Naive B cell (primary cell): Measurements from ENCODE around the gene GOLGA6A. TPM values are rescaled to one million over a fixed set of nuclear protein-coding genes. Genes with fewer than 3 reads are reported as not detected.
"Not testable (repeated sequence)": the region's sequence is repeated elsewhere in the genome, so short reads cannot be mapped to it uniquely, and the experiment has no call there.

Experiments used
- ATAC-seq, 2 donors: fragments of 150-1000 bp; cut with Tn5 transposase; 2 replicates each; pipeline ENCODE4 v1.10.0; 2021; ENCODE audit warnings: low read depth in 2 of 2, mild to moderate bottlenecking in 2 of 2, moderate library complexity in 2 of 2
- DNase-seq: peaks from one replicate; pipeline ENCODE4 v3.0.0; 2022
- H3K27ac Mint-ChIP-seq, 6 donors: one replicate each; pipeline ENCODE4 v1.8.0; 2020 to 2022; ENCODE audit warnings: mild to moderate bottlenecking in 6 of 6, mixed read lengths in 6 of 6, moderate library complexity in 5 of 6, inconsistent platforms in 2 of 6
- H3K27me3 Mint-ChIP-seq, 3 donors: one replicate each; pipeline ENCODE4 v1.8.0; 2021 to 2022; ENCODE audit warnings: mixed read lengths in 3 of 3, mild to moderate bottlenecking in 1 of 3
- H3K36me3 Mint-ChIP-seq, 2 donors: one replicate each; pipeline ENCODE4 v1.8.0; 2020 to 2022; ENCODE audit warnings: mixed read lengths in 2 of 2, inconsistent platforms in 1 of 2, mild to moderate bottlenecking in 1 of 2
- H3K4me1 Mint-ChIP-seq, 3 donors: one replicate each; pipeline ENCODE4 v1.8.0; 2020 to 2022; ENCODE audit warnings: mixed read lengths in 3 of 3, inconsistent platforms in 1 of 3, mild to moderate bottlenecking in 1 of 3, moderate library complexity in 1 of 3
- H3K4me3 Mint-ChIP-seq, 8 donors: one replicate each; pipeline ENCODE4 v1.8.0; 2020 to 2022; ENCODE audit warnings: mild to moderate bottlenecking in 8 of 8, mixed read lengths in 8 of 8, moderate library complexity in 8 of 8, inconsistent platforms in 2 of 8
- H3K9me3 Mint-ChIP-seq, 7 donors: one replicate each; pipeline ENCODE4 v1.8.0; 2020 to 2022; ENCODE audit warnings: mixed read lengths in 7 of 7, mild to moderate bottlenecking in 5 of 7, inconsistent platforms in 2 of 7, moderate library complexity in 1 of 7
- polyA plus RNA-seq, 6 donors: library from polyadenylated mRNA; unstranded; fragments of 300-500 nt; fragmentation: Illumina TruSeq; gene quantifications; one replicate each; pipeline ENCODE4 v1.2.3, GENCODE V29; 2021; ENCODE audit warnings: low read depth in 6 of 6

The GOLGA6A gene
- polyA plus RNA-seq, 6 donors from 2014 or later = 0.09 TPM; not detected in 5

DNA sequence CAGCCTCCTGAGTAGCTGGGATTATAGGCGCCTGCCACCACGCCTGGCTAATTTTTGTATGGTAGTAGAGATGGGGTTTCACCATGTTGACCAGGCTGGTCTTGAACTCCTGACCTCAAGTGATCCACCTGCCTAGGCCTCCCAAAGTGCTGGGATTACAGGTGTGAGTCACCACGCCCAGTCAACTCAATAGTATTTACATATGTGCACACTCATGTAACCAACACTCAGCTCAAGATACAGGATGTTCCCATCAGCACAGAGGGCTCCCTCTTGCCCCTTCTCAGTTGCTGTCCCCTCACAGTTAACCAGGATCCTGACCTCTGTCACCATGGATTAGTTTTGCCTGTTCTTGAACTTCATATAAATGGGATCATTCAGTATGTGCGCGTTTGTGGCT is 26.0 kb downstream of the GOLGA6A start:
- H3K4me3 Mint-ChIP-seq, DNase-seq, ATAC-seq, H3K9me3 Mint-ChIP-seq: not testable (repeated sequence)
- H3K36me3 Mint-ChIP-seq = peaks cover 12 to 13% of the 10 kb centered on the region in 2 donors
- H3K4me1 Mint-ChIP-seq = peaks cover 8 to 13% (median 10%) of the 10 kb centered on the region in 3 donors
- peak overlapping the region in 1 of 6 donors; percentile 64 for H3K27ac Mint-ChIP-seq
- H3K27me3 Mint-ChIP-seq = peaks cover 0 to 15% (median 7%) of the 10 kb centered on the region in 3 donors

DNA sequence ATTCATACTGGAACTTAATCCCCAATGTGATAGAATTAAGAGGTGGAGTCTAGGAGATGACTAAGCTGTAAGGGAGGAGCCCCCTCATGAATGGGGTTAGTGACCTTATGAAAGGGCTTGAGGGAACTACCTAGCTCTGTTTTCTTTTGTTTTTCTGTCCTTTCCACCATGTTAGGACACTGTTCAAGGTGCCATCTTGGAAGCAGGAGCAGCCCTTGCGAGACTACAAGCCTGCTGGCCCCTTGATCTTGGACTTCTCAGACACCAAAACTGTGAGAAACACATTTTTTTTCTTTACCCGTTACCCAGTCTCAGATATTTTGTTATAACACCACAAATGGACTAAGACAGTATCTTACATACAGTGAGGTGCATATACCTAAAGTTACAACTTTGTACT is 26.5 kb downstream of the GOLGA6A start:
- H3K4me3 Mint-ChIP-seq = peak overlapping the region in 1 of 8 donors; percentile 21
- H3K9me3 Mint-ChIP-seq = peaks cover 0 to 6% (median 0%) of the 10 kb centered on the region in 7 donors
- H3K27me3 Mint-ChIP-seq = peaks cover 0 to 15% (median 7%) of the 10 kb centered on the region in 3 donors
- peaks cover 12 to 13% of the 10 kb centered on the region in 2 donors for H3K36me3 Mint-ChIP-seq
- H3K4me1 Mint-ChIP-seq = peaks cover 8 to 13% (median 10%) of the 10 kb centered on the region in 3 donors
- ATAC-seq = no peak
- DNase-seq = no peak
- H3K27ac Mint-ChIP-seq = no peak overlapping the region

DNA sequence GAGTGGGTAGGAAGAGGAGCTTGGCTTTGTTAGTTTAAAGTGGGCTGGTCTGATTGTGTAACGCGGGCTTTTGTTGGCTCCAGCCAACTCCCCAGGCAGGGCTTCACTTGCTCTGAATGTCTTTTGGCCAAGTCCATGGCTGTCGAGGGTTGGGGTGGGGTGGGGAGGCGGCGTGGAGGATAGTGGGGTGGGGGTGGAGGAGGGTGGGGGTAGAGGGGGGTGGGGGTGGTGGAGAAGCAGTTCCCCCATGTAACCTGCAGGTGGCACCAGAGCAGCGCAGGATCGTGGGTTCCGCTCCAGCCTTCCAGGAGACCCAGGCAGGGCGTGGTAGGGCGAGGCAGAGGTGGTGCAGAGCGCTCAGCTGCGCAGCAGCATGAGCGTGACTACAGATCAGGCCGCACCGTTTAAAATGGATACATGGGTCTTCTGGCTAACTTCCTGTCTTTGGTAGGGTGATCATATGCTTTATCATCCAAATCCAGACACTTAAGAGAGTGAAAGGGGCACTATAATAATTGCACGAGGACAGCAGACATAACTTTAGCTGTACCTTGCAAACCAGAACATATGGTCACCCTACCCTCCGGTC is 28.3 kb downstream of the GOLGA6A start:
- Mint-ChIP-seq H3K27me3 (peaks cover 0 to 10% (median 7%) of the 10 kb centered on the region in 3 donors), H3K9me3 (peaks cover 0 to 2% (median 0%) of the 10 kb centered on the region in 7 donors), H3K36me3 (peaks cover 12 to 13% of the 10 kb centered on the region in 2 donors), H3K4me1 (peaks cover 8 to 13% (median 10%) of the 10 kb centered on the region in 3 donors), H3K4me3 (peak overlapping the region in 4 of 8 donors; percentile 10 to 81 (median 53)), H3K27ac (peak overlapping the region in 3 of 6 donors; percentile 33 to 56 (median 54))
- ATAC-seq (peak; percentile 88 to 99), DNase-seq (peak; percentile 50)

DNA sequence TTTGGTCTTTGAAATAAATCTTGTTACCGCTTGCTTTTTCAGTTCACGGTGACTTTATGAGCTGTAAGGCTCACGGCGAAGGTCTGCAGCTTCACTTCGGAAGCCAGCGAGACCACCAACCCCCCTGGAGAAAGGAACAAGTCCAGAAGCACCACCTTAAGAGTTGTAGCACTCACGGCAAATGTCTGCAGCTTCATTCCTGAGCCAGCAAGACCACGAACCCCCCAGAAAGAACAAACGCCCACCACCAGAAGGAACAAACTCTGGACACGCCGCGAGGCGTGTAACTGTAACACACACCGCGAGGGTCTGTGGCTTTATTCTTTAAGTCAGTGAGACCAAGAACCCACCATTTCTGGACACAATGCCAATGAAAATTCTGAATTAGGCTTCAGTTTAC is 28.8 kb downstream of the GOLGA6A start:
- H3K27ac Mint-ChIP-seq = no peak overlapping the region
- H3K27me3 Mint-ChIP-seq = peaks cover 0 to 9% (median 6%) of the 10 kb centered on the region in 3 donors
- peaks cover 0 to 2% (median 0%) of the 10 kb centered on the region in 7 donors for H3K9me3 Mint-ChIP-seq
- H3K36me3 Mint-ChIP-seq = peaks cover 9 to 12% of the 10 kb centered on the region in 2 donors
- no peak for ATAC-seq
- peak overlapping the region in 2 of 8 donors; percentile 29 to 47 for H3K4me3 Mint-ChIP-seq
- no peak for DNase-seq
- peaks cover 8 to 13% (median 10%) of the 10 kb centered on the region in 3 donors for H3K4me1 Mint-ChIP-seq

DNA sequence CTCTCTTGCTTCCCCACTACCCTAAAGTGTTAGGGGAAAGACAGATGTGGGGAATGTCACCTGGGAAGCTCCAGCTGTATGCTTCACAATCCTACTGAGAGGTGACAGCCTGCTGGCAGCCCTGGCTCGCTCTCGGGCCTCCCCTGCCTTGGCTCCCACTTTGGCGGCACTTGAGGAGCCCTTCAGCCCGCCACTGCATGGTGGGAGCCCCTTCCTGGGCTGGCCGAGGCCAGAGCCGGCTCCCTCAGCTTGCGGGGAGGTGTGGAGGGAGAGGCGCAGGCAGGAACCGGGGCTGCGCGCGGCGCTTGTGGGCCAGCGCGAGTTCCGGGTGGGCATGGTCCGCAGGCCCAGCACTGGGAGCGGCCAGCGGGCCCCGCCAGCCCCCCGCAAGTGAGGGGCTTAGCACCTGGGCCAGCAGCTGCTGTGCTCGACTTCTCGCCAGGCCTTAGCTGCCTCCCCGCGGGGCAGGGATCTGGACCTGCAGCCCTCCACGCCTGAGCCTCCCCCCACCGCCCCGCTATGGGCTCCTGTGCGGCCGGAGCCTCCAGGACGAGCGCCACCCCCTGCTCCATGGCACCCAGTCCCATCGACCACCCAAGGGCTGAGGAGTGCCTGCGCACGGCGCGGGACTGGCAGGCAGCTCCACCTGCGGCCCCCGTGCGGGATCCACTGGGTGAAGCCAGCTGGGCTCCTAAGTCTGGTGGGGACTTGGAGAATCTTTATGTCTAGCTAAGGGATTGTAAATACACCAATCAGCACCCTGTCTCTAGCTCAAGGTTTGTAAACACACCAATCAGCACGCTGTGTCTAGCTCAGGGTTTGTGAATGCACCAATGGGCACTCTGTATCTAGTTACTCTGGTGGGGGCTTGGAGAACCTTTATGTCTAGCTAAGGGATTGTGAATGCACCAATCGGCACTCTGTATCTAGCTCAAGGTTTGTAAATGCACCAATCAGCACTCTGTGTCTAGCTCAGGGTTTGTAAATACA is 29.8 kb downstream of the GOLGA6A start:
- not testable (repeated sequence) for H3K4me3 Mint-ChIP-seq, H3K36me3 Mint-ChIP-seq, H3K27me3 Mint-ChIP-seq, ATAC-seq, H3K9me3 Mint-ChIP-seq, H3K27ac Mint-ChIP-seq, DNase-seq
- peaks cover 13 to 21% (median 16%) of the 10 kb centered on the region in 3 donors for H3K4me1 Mint-ChIP-seq

DNA sequence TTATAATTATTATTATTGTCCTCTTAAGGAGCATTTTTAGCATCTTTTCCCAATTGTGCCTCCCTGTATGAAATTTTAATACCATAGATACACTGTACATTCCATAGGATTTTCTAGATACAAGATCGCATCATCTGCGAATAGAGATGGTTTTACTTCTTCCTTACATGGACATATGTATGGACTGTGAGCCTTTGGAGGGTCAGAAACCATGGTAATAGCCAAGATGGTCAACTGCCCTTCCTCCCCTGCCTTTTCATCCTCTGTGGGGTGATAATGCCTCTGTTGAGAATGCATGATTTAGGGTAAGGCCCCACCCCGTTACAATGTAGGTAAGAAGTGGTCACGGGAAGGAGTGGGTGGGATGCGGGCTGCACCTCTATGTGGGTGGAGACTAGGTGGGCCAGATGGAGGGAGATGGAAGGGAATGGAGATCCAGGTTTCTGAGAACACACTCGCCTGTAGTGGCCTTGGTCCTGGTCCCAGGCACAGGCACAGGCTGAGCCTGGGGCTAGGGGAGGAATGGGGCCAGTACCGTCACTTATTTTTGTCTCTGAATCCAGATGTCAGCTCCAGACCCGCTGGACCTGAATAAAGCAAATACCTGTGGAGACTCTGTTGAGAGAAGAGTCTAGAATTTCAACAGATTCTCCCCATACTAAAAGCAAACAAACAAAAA is 31.7 kb downstream of the GOLGA6A start:
- Mint-ChIP-seq H3K4me1 (peaks cover 13 to 21% (median 16%) of the 10 kb centered on the region in 3 donors), H3K9me3 (no peaks in the 10 kb centered on the region), H3K27ac (no peak overlapping the region), H3K36me3 (no peaks in the 10 kb centered on the region), H3K4me3 (no peak overlapping the region), H3K27me3 (no peaks in the 10 kb centered on the region)
- no peak for DNase-seq
- no peak for ATAC-seq

DNA sequence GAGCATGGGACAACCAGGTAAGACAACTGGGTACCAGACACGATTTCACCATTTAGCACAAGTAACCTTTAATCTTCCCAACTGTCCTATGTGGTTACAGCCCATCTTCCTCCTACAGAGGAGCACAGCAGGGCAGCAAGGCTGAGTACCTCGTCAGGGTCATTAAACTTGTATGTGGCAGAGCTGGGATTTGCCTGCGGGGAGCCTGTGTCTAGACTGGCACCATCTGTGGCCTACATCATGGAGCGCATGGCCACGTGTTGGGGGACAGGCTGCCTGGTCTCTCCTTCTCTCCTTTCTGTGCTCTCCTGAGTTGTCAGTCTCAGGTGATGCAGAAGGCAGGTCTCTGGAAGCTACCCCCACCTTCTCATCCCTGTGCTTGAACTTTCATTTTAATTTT is 32.2 kb downstream of the GOLGA6A start:
- H3K9me3 Mint-ChIP-seq = no peaks in the 10 kb centered on the region
- no peak overlapping the region for H3K4me3 Mint-ChIP-seq
- no peaks in the 10 kb centered on the region for H3K36me3 Mint-ChIP-seq
- H3K4me1 Mint-ChIP-seq = peaks cover 13 to 21% (median 16%) of the 10 kb centered on the region in 3 donors
- H3K27ac Mint-ChIP-seq = peak overlapping the region in 1 of 6 donors; percentile 54
- DNase-seq = no peak
- no peak for ATAC-seq
- H3K27me3 Mint-ChIP-seq = no peaks in the 10 kb centered on the region

DNA sequence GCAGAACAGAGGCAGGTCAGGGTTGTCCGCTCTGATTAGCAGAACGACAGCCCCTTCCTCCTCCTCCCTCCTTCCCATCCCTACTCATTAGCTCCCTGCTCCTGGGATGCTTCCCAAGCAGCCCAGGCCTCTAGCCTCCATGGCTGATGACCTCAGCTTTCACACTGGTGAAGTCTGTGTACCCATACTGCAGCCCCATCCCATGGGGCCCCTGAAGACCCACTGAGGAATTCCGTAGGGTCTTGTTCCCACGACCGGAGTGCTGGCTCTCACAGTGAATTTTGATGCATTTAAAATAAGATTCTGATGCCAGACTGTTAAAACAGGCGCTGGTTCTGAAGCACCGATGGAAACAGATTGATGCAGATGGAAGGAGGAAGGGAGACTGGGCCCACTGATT is 36.1 kb downstream of the GOLGA6A start:
- Mint-ChIP-seq H3K27me3 (no peaks in the 10 kb centered on the region), H3K4me1 (peaks cover 6 to 8% (median 7%) of the 10 kb centered on the region in 3 donors), H3K36me3 (no peaks in the 10 kb centered on the region), H3K27ac (no peak overlapping the region), H3K4me3 (peak overlapping the region in 1 of 8 donors; percentile 25), H3K9me3 (no peaks in the 10 kb centered on the region)
- ATAC-seq = no peak
- no peak for DNase-seq

DNA sequence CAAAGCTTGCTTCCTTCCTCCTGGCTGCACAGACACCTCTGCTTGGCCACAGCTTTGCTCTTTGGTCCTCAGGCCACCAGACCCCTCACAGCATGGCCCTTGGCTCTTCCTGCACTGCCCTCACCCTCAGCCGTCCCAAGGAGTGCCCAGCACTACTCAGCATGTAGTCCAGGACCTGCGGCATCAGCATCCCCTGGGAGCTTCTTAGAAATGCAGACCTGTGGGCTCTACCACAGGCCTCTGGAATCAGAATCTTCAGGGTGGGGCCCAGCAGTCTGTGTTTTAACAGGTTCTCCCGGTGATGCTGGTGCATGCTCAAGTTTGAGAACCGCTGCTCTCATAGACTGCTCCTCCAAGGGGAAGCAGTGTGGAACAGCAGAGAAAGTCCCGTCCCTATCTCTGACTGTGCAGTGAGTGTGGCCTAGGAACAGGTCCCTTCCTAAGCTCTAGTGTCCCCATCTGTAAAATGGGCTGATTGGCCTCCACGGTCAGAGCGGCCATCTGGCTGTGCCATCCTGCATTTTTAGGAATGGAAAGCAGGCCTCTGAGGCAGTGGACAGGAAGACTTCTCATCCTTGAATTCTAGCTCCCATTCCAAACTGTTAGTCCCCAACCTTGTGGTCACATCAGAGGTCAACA is 36.6 kb downstream of the GOLGA6A start:
- H3K4me3 Mint-ChIP-seq = peak overlapping the region in 1 of 8 donors; percentile 72
- peak overlapping the region in 1 of 6 donors; percentile 66 for H3K27ac Mint-ChIP-seq
- ATAC-seq (no peak), DNase-seq (no peak)
- H3K36me3 Mint-ChIP-seq = no peaks in the 10 kb centered on the region
- H3K4me1 Mint-ChIP-seq = peaks cover 6 to 8% (median 7%) of the 10 kb centered on the region in 3 donors
- no peaks in the 10 kb centered on the region for H3K9me3 Mint-ChIP-seq
- no peaks in the 10 kb centered on the region for H3K27me3 Mint-ChIP-seq

DNA sequence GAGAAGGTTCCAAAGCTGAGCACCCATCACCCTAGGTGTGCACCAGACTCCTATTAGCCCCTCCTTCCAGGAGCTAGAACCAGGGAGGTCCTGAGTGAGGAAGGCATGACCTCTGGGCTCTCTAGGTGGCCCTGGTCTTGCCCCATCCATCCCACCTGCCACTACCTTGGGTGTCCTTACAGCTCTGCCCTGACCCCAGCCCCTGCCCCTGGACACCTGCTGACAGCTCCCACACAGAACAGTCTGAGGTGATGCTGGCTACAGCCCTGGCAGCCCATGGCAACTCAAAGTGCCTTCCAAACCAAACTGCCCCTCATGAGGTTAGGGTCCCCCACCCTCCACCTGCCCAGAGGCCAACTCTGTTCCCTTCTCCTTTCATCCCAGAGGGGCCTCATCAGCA is 37.2 kb downstream of the GOLGA6A start:
- H3K9me3 Mint-ChIP-seq = no peaks in the 10 kb centered on the region
- DNase-seq = no peak
- peak overlapping the region in 1 of 8 donors; percentile 72 for H3K4me3 Mint-ChIP-seq
- no peaks in the 10 kb centered on the region for H3K36me3 Mint-ChIP-seq
- peaks cover 6 to 8% (median 7%) of the 10 kb centered on the region in 3 donors for H3K4me1 Mint-ChIP-seq
- H3K27me3 Mint-ChIP-seq = no peaks in the 10 kb centered on the region
- ATAC-seq = no peak
- H3K27ac Mint-ChIP-seq = peak overlapping the region in 2 of 6 donors; percentile 66 to 81

DNA sequence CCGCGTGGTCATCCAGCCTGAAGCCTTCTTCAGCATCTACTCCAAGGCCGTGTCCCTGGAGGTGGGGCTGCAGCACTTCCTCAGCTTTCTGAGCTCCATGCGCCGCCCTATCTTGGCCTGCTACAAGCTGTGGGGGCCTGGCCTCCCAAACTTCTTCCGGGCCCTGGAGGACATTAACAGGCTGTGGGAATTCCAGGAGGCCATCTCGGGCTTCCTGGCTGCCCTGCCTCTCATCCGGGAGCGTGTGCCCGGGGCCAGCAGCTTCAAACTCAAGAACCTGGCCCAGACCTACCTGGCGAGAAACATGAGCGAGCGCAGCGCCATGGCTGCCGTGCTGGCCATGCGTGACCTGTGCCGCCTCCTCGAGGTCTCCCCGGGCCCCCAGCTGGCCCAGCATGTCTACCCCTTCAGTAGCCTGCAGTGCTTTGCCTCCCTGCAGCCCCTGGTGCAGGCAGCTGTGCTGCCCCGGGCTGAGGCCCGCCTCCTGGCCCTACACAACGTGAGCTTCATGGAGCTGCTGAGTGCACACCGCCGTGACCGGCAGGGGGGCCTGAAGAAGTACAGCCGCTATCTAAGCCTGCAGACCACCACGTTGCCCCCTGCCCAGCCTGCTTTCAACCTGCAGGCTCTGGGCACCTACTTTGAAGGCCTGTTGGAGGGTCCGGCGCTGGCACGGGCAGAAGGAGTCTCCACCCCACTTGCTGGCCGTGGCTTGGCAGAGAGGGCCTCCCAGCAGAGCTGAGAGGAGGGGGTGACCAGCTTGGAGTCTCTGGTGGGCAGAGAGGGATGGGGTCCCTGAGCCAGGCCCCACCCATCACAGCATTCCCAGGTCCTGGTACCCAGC is 37.9 kb downstream of the GOLGA6A start:
- Mint-ChIP-seq H3K27me3 (no peaks in the 10 kb centered on the region), H3K36me3 (no peaks in the 10 kb centered on the region), H3K9me3 (no peaks in the 10 kb centered on the region), H3K4me3 (no peak overlapping the region), H3K27ac (peak overlapping the region in 1 of 6 donors; percentile 33), H3K4me1 (peaks cover 6 to 8% (median 7%) of the 10 kb centered on the region in 3 donors)
- DNase-seq (no peak), ATAC-seq (no peak)
